H9 (cell line): Measurements from ENCODE around the gene PARP12. TPM values are rescaled to one million over a fixed set of nuclear protein-coding genes. Genes with fewer than 3 reads are reported as not detected.

Source experiments
- DNase-seq: peaks from one replicate; pipeline ENCODE4 v3.0.0-alpha.2; 2017
- H2AFZ ChIP-seq: one replicate; pipeline ENCODE4 v1.6.1; 2013; ENCODE audit warnings: mild to moderate bottlenecking, low read length, control low read depth, moderate library complexity
- H2AK5ac ChIP-seq: 2 replicates; pipeline ENCODE4 v1.6.1; 2013; ENCODE audit warnings: low read length, control low read depth, mixed read lengths; ENCODE audit not compliant: insufficient read length
- H2BK120ac ChIP-seq: one replicate; pipeline ENCODE4 v1.6.1; 2013; ENCODE audit warnings: low read depth, mild to moderate bottlenecking, low read length, control low read depth, inconsistent platforms; ENCODE audit not compliant: poor library complexity, severe bottlenecking
- H2BK12ac ChIP-seq: 2 replicates; pipeline ENCODE4 v1.6.1; 2013; ENCODE audit warnings: low read length, control low read depth, mixed read lengths, low read depth; ENCODE audit not compliant: insufficient read length
- H2BK15ac ChIP-seq: 2 replicates; pipeline ENCODE4 v1.6.1; 2013; ENCODE audit warnings: low read depth, low read length, control low read depth
- H2BK20ac ChIP-seq: one replicate; pipeline ENCODE4 v1.6.1; 2013; ENCODE audit warnings: low read depth, mild to moderate bottlenecking, low read length, control low read depth, inconsistent platforms; ENCODE audit not compliant: poor library complexity, severe bottlenecking
- H2BK5ac ChIP-seq: 2 replicates; pipeline ENCODE4 v1.6.1; 2013; ENCODE audit warnings: low read length, control low read depth, mixed read lengths; ENCODE audit not compliant: insufficient read length
- H3K14ac ChIP-seq: 2 replicates; pipeline ENCODE4 v1.6.1; 2013; ENCODE audit warnings: low read length, control low read depth; ENCODE audit not compliant: insufficient read depth
- H3K18ac ChIP-seq: 2 replicates; pipeline ENCODE4 v1.6.1; 2013; ENCODE audit warnings: low read depth, mild to moderate bottlenecking, mixed read lengths, low read length, control low read depth; ENCODE audit not compliant: insufficient read length
- H3K23ac ChIP-seq: 2 replicates; pipeline ENCODE4 v1.6.1; 2013; ENCODE audit warnings: low read length, control low read depth, mixed read lengths, low read depth; ENCODE audit not compliant: insufficient read length
- H3K23me2 ChIP-seq: 2 replicates; pipeline ENCODE4 v1.6.1; 2013; ENCODE audit warnings: low read depth, mild to moderate bottlenecking, mixed read lengths, low read length, control low read depth; ENCODE audit not compliant: insufficient read length, poor library complexity, severe bottlenecking
- H3K27ac ChIP-seq: 2 replicates; pipeline ENCODE4 v1.5.1; 2013; ENCODE audit warnings: low read length, control low read depth, mixed read lengths, low read depth; ENCODE audit not compliant: insufficient read length
- H3K27me3 ChIP-seq: 2 replicates; pipeline ENCODE4 v1.6.1; 2013; ENCODE audit warnings: low read length, control low read depth, inconsistent platforms; ENCODE audit not compliant: insufficient read depth
- H3K4ac ChIP-seq: 2 replicates; pipeline ENCODE4 v1.6.1; 2013; ENCODE audit warnings: low read depth, mild to moderate bottlenecking, control low read depth, inconsistent platforms, low read length, moderate library complexity
- H3K4me1 ChIP-seq: 2 replicates; pipeline ENCODE4 v1.6.1; 2013; ENCODE audit warnings: low read length, control low read depth, inconsistent platforms; ENCODE audit not compliant: insufficient read depth
- H3K4me2 ChIP-seq: 2 replicates; pipeline ENCODE4 v1.6.1; 2013; ENCODE audit warnings: low read length, control low read depth, mixed read lengths; ENCODE audit not compliant: insufficient read length, insufficient read depth
- H3K56ac ChIP-seq: 2 replicates; pipeline ENCODE4 v1.6.1; 2013; ENCODE audit warnings: low read depth, mild to moderate bottlenecking, mixed read lengths, low read length, control low read depth; ENCODE audit not compliant: insufficient read length
- H3K79me1 ChIP-seq: 2 replicates; pipeline ENCODE4 v1.6.1; 2013; ENCODE audit warnings: low read depth, mild to moderate bottlenecking, moderate library complexity, low read length, control low read depth, inconsistent platforms; ENCODE audit not compliant: insufficient read depth, poor library complexity, severe bottlenecking
- H3K79me2 ChIP-seq: 2 replicates; pipeline ENCODE4 v1.6.1; 2013; ENCODE audit warnings: low read length, control low read depth, inconsistent platforms; ENCODE audit not compliant: insufficient read depth
- H3K9ac ChIP-seq: 2 replicates; pipeline ENCODE4 v1.6.1; 2013; ENCODE audit warnings: low read length, control low read depth, mixed read lengths; ENCODE audit not compliant: insufficient read length; ENCODE audit errors: extremely low read depth
- H3K9me3 ChIP-seq: one replicate; pipeline ENCODE4 v1.6.1; 2013; ENCODE audit warnings: low read depth, low read length, inconsistent platforms; ENCODE audit not compliant: control insufficient read depth
- H3T11ph ChIP-seq: one replicate; pipeline ENCODE4 v1.6.1; 2013; ENCODE audit warnings: mild to moderate bottlenecking, low read length, control low read depth, inconsistent platforms
- H4K20me1 ChIP-seq: one replicate; pipeline ENCODE4 v1.6.1; 2013; ENCODE audit not compliant: control insufficient read depth, insufficient read length, insufficient read depth
- H4K5ac ChIP-seq: 2 replicates; pipeline ENCODE4 v1.6.1; 2013; ENCODE audit warnings: low read depth, mild to moderate bottlenecking, mixed read lengths, low read length, control low read depth; ENCODE audit not compliant: insufficient read length
- H4K8ac ChIP-seq: replicated peaks from 2 replicates; pipeline ENCODE4 v1.6.1; 2013; ENCODE audit warnings: low read length, control low read depth, mixed read lengths, low read depth; ENCODE audit not compliant: insufficient read length
- H4K91ac ChIP-seq: 2 replicates; pipeline ENCODE4 v1.6.1; 2013; ENCODE audit warnings: low read depth, mild to moderate bottlenecking, moderate library complexity, mixed read lengths, low read length, control low read depth; ENCODE audit not compliant: insufficient read length
- H3K27ac Mint-ChIP-seq, 3 experiments: 2 replicates in 2 of 3; 3 replicates in 1 of 3; pipeline ENCODE4 v1.8.0; 2020 to 2021; ENCODE audit warnings: mixed read lengths in 3 of 3, mild to moderate bottlenecking in 1 of 3, moderate library complexity in 1 of 3
- H3K27me3 Mint-ChIP-seq: 2 replicates; pipeline ENCODE4 v1.8.0; 2021; ENCODE audit warnings: low read depth, mild to moderate bottlenecking, moderate library complexity, mixed read lengths
- H3K36me3 Mint-ChIP-seq, 3 experiments: 2 replicates in 2 of 3; 3 replicates in 1 of 3; pipeline ENCODE4 v1.8.0; 2020 to 2021; ENCODE audit warnings: low read depth in 3 of 3, mixed read lengths in 3 of 3; ENCODE audit not compliant: insufficient read depth in 1 of 3
- H3K4me1 Mint-ChIP-seq, 2 experiments: 2 replicates each; pipeline ENCODE4 v1.8.0; 2020; ENCODE audit warnings: mixed read lengths in 2 of 2
- H3K4me3 Mint-ChIP-seq, 2 experiments: 2 replicates in 1 of 2; 3 replicates in 1 of 2; pipeline ENCODE4 v1.8.0; 2020 to 2021; ENCODE audit warnings: mild to moderate bottlenecking in 2 of 2, mixed read lengths in 2 of 2, moderate library complexity in 1 of 2
- H3K9me3 Mint-ChIP-seq, 2 experiments: 2 replicates in 1 of 2; 3 replicates in 1 of 2; pipeline ENCODE4 v1.8.0; 2020; ENCODE audit warnings: mild to moderate bottlenecking in 2 of 2, mixed read lengths in 2 of 2, moderate library complexity in 1 of 2
- CTCF ChIP-seq: fragments of 200-600 bp; sonication (generic); conservative IDR thresholded peaks from 3 replicates; pipeline ENCODE4 v1.8.0; 2021; ENCODE audit warnings: antibody characterized with exemption, mild to moderate bottlenecking
- whole genome bisulfite sequencing: extraction: QIAGEN DNeasy Blood & Tissue Kit; methylation state at CpG from one replicate; pipeline ENCODE4 v1.1.7; 2013; ENCODE audit warnings: missing lambda C conversion rate, low lambda C conversion rate, mixed read lengths; ENCODE audit not compliant: insufficient read length; ENCODE audit errors: extremely low coverage; 5-methylcytosine and 5-hydroxymethylcytosine counted together
- total RNA-seq: library from RNA; stranded (reverse); gene quantifications from 2 replicates; pipeline ENCODE4 v1.2.1, GENCODE V29; 2021

PARP12 gene
- total RNA-seq, 1 experiment from 2014 or later = 11.8 TPM

DNA sequence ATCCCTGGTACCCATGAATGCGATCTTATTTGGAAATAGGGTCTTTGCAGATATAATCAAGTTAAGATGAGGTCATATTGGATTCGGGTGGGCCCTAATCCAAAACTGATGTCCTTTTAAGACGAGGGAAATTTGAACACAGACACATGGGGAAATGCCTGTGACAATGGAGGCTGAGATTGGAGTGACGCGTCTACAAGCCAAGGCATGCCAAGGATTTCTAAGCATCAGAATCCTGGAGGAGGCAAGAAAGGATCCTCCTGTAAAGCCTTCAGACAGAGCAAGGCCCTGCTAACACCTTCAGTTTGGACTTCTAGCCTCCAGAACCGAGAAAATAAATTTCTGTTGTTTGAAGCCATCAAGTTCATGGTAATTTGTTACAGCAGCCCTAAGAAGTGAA is 18.5 kb downstream of the PARP12 start:
- Histone ChIP-seq H3K23me2 (no peaks in the 10 kb centered on the region), H3K4ac (no peak overlapping the region), H4K91ac (no peak overlapping the region), H3K79me2 (no peaks in the 10 kb centered on the region; the same call in 1 of the 2 replicates), H2BK12ac (no peak overlapping the region), H3K14ac (no peak overlapping the region), H3K18ac (no peak overlapping the region), H3K27me3 (no peaks in the 10 kb centered on the region), H4K5ac (no peak overlapping the region), H2BK15ac (no peak overlapping the region), H3T11ph (no peak overlapping the region), H2AFZ (no peak overlapping the region), H3K79me1 (no peaks in the 10 kb centered on the region), H3K23ac (no peak overlapping the region), H2BK120ac (no peak overlapping the region), H4K8ac (no peak overlapping the region), H2BK20ac (no peak overlapping the region), H4K20me1 (no peaks in the 10 kb centered on the region), H3K27ac (no peak overlapping the region), H3K9ac (no peak overlapping the region), H3K9me3 (no peaks in the 10 kb centered on the region), H2AK5ac (no peak overlapping the region), H3K4me2 (no peak overlapping the region), H3K56ac (no peak overlapping the region), H2BK5ac (no peak overlapping the region), H3K4me1 (no peaks in the 10 kb centered on the region)
- TF ChIP-seq CTCF = no peak
- no peak overlapping the region for H3K4me3 Mint-ChIP-seq
- DNase-seq = no peak
- WGBS = no CpG with 5 or more reads among the region's 6 CpGs
- H3K27ac Mint-ChIP-seq = no peak overlapping the region
- H3K27me3 Mint-ChIP-seq = no peaks in the 10 kb centered on the region
- H3K4me1 Mint-ChIP-seq = no peaks in the 10 kb centered on the region
- H3K9me3 Mint-ChIP-seq = no peaks in the 10 kb centered on the region
- H3K36me3 Mint-ChIP-seq = peaks cover 0 to 23% (median 0%) of the 10 kb centered on the region in 3 experiments; a peak in 3 of 7 replicates
